GM13976 (cell line): Measurements from ENCODE around the gene STRIP1.

Experiments used
- DNase-seq: peaks from one replicate; pipeline ENCODE4 v3.0.0; 2012; ENCODE audit warnings: low spot score
- in situ Hi-C: fragments of 300-500 bp; cut with MboI; formaldehyde crosslinking; loops from one replicate; pipeline ENCODE4 v1.12.0; 2022; ENCODE audit warnings: low sequenced_read_pairs, mixed read lengths, inconsistent platforms; ENCODE audit not compliant: unreplicated experiment
- TF ChIP-seq, protein P1 (sequence below): IDR thresholded peaks from 2 replicates; pipeline ENCODE4 v1.5.1; 2012; ENCODE audit warnings: borderline replicate concordance, mild to moderate bottlenecking; ENCODE audit not compliant: insufficient read depth; ENCODE audit errors: extremely low read depth, missing control alignments, control extremely low read depth

STRIP1 gene

DNA sequence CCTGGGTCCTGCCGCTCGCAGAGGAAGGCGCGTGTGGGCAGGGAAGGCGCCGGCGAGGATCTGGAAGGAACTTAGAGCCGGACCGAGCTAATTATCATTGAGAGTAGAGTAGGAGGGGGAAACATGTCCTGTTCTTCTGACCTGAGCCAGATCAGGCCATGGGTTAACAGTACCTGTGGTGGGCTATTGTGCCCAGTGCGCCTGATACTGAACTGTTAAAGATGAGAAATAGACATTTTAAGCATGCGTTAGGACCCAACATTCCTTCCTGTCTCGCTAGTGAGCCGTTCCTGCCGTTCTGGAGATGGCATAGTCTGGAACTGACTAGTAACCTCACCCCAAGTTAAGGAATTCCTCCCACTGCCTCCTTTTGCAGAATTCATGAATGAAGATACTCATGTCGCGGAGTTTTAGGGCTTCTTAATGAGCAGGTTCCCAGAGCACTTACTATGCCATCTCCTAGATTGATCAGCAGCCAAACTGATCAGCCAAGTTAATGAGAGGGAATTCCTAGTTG, 870 bp downstream of the STRIP1 start:
- in situ Hi-C loops = no loop called here
- DNase-seq = no peak
- TF ChIP-seq, protein P1, sequence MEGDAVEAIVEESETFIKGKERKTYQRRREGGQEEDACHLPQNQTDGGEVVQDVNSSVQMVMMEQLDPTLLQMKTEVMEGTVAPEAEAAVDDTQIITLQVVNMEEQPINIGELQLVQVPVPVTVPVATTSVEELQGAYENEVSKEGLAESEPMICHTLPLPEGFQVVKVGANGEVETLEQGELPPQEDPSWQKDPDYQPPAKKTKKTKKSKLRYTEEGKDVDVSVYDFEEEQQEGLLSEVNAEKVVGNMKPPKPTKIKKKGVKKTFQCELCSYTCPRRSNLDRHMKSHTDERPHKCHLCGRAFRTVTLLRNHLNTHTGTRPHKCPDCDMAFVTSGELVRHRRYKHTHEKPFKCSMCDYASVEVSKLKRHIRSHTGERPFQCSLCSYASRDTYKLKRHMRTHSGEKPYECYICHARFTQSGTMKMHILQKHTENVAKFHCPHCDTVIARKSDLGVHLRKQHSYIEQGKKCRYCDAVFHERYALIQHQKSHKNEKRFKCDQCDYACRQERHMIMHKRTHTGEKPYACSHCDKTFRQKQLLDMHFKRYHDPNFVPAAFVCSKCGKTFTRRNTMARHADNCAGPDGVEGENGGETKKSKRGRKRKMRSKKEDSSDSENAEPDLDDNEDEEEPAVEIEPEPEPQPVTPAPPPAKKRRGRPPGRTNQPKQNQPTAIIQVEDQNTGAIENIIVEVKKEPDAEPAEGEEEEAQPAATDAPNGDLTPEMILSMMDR = no peak

DNA sequence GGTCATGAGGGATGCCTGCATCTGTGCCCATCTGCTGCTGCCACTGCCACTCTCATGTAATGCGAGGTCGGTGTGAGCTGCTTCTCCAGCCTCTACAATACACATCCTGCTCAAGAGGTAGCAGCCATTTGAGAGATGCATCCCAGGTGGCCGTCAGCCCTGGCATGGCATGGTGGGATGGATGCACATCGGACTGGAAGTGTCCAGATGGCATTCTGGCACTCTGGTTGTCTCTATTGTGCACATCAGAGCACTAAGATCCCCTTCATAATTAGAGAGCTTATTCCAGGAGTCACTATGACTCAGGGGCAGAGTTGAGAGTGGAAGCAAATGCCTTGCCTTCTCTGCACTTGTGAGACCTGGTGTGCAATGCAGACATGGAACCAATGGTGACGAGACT, 3.8 kb downstream of the STRIP1 start:
- in situ Hi-C loops = no loop called here
- no peak for DNase-seq
- TF ChIP-seq, protein P1 = no peak

DNA sequence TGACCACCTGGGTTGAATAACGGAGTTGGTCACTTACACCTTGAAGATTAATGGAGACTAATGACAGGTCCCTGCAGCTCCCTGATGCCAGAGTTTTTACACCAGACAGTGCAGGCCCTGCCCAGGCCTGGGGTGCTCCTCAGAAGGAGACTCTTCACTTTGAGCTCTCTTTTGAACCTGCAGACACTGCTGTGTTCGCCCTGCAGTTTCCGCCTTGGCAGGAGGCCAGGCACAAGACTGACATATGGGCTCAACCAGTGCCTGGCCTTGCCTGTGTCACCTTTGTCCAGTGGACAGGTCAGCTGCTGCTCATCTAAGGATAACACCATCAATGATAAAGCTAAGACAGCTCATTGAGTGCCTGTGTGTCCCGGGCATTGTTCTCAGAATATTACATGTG, 5.2 kb downstream of the STRIP1 start:
- in situ Hi-C loops = no loop called here
- DNase-seq = no peak
- TF ChIP-seq, protein P1 = no peak

DNA sequence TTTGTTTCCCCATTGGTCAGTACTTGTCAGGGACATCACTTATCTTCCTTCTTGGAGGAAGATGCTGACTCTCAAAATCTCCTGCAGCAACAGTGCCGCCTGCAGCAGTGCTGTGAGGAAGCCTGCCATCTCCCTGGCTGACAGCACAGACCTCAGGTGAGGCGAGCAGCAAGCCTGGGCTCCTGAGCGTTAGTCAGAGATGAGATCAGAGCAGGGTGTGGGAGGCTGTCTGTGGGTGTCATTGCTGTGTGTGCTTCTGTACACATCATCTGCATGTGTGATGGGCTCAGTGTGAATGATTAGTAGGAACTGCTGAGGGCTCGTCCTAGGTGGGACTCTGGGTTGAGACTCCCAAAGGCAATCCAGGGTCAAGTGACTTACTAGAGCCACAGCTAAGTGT, 6.1 kb downstream of the STRIP1 start:
- no peak for DNase-seq
- in situ Hi-C loops = no loop called here
- TF ChIP-seq, protein P1 = no peak

DNA sequence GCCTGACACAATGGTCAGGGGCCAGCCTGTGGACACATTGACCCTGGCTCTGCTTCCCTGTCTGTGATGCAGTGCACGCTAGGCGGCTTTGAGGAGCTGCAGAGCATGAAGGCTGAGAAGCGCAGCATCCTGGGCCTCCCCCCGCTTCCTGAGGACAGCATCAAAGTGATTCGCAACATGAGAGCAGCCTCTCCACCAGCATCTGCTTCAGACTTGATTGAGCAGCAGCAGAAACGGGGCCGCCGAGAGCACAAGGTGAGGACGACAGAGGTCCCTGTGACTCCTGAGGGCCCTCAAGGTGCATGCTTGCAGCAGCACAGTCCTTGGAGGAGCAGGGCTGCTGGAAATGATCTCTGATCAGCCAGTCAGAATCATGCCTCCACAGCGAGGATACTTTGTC, 8.6 kb downstream of the STRIP1 start:
- TF ChIP-seq, protein P1 = no peak
- no peak for DNase-seq
- in situ Hi-C loops = no loop called here

DNA sequence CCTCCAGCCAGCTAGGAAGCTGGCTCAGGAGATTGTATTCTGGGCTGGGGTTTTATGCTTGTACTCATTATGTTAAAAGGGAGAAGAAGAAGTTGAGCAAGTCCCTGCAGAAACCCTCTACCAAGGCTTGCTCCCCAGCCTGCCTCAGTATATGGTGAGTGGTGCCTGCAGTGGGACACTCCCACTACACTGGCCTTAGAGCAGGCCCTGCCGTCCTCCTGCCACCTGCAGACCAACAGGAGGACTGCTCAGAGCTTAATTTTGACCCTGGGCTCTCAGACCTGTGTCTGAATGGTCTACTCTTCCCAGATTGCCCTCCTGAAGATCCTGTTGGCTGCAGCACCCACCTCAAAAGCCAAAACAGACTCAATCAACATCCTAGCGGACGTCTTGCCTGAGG, 13.0 kb downstream of the STRIP1 start:
- in situ Hi-C loops = no loop called here
- TF ChIP-seq, protein P1 = no peak
- no peak for DNase-seq

DNA sequence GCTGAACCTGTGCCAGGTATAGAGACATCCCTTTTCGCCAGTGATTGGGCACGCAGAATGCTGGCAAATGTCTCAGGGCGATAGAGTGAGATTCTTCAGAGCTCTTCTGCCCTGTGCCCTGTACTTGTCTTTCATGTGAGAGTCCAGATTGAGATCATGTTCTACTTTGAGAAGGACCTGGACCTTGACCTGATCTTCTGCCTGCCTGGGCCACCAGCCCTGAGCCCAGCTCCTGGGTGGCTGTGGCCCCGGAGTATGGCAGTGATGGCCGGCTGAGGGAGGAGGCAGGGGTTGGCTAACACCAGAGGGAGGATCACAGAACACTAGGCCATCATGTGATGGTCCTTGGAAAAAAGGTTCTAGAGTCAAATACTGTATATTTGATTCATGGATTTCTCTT, 13.8 kb downstream of the STRIP1 start:
- TF ChIP-seq, protein P1 = no peak
- no peak for DNase-seq
- in situ Hi-C loops = no loop called here
